GM21723 (cell line): Measurements from ENCODE around the gene ALK.
A peak's percentile ranks its signal among the peaks of the same experiment; 100 is the strongest.

Source experiments
- ATAC-seq: cut with Tn5 transposase; IDR thresholded peaks from one replicate; pipeline ENCODE4 v1.9.1; 2021; ENCODE audit warnings: mild to moderate bottlenecking, moderate library complexity; ENCODE audit not compliant: unreplicated experiment

ALK gene

GRCh38 chr2:29724282-29724681, 197.1 kb downstream of the ALK start:
- ATAC-seq = no peak

- peak; percentile 86 for ATAC-seq
Observed at GRCh38 chr2:29723255-29724001, 198.0 kb downstream of the ALK start.

- no peak for ATAC-seq
Observed at GRCh38 chr2:29719639-29720038, 201.7 kb downstream of the ALK start.

GRCh38 chr2:29718076-29718686, 203.2 kb downstream of the ALK start:
- no peak for ATAC-seq

- no peak for ATAC-seq
Observed at GRCh38 chr2:29715655-29716054, 205.7 kb downstream of the ALK start.

- no peak for ATAC-seq
Observed at GRCh38 chr2:29714333-29714732, 207.1 kb downstream of the ALK start.

GRCh38 chr2:29706171-29706720, 215.1 kb downstream of the ALK start:
- ATAC-seq = no peak

GRCh38 chr2:29705616-29706015, 215.8 kb downstream of the ALK start:
- no peak for ATAC-seq

GRCh38 chr2:29703336-29703735, 218.1 kb downstream of the ALK start:
- ATAC-seq = no peak

- no peak for ATAC-seq
Observed at GRCh38 chr2:29702276-29702675, 219.1 kb downstream of the ALK start.

- ATAC-seq = no peak
Observed at GRCh38 chr2:29700560-29700959, 220.8 kb downstream of the ALK start.

GRCh38 chr2:29699045-29699444, 222.3 kb downstream of the ALK start:
- ATAC-seq = no peak

- ATAC-seq = no peak
Observed at GRCh38 chr2:29698216-29698615, 223.2 kb downstream of the ALK start.

- ATAC-seq = no peak
Observed at GRCh38 chr2:29697715-29698114, 223.7 kb downstream of the ALK start.

GRCh38 chr2:29697181-29697580, 224.2 kb downstream of the ALK start:
- no peak for ATAC-seq

GRCh38 chr2:29694741-29695140, 226.6 kb downstream of the ALK start:
- no peak for ATAC-seq

GRCh38 chr2:29691391-29691950, 229.9 kb downstream of the ALK start:
- ATAC-seq = no peak

GRCh38 chr2:29689666-29690065, 231.7 kb downstream of the ALK start:
- ATAC-seq = no peak

- ATAC-seq = no peak
Observed at GRCh38 chr2:29688429-29688828, 233.0 kb downstream of the ALK start.

GRCh38 chr2:29687121-29687520, 234.3 kb downstream of the ALK start:
- ATAC-seq = no peak

- ATAC-seq = no peak
Observed at GRCh38 chr2:29676886-29677453, 244.4 kb downstream of the ALK start.

- ATAC-seq = no peak
Observed at GRCh38 chr2:29664578-29664977, 256.8 kb downstream of the ALK start.
